ENCODE measurements around the gene DUSP15. TPM values are rescaled to one million over a fixed set of nuclear protein-coding genes. Genes with fewer than 3 reads are reported as not detected.

DUSP15 gene
- total and polyA plus RNA-seq, 2 of the 8 experiments (the other 6 are each of a cell fraction or from before 2014, with no cell fraction given) = 0.91 to 3.2 TPM

DNA sequence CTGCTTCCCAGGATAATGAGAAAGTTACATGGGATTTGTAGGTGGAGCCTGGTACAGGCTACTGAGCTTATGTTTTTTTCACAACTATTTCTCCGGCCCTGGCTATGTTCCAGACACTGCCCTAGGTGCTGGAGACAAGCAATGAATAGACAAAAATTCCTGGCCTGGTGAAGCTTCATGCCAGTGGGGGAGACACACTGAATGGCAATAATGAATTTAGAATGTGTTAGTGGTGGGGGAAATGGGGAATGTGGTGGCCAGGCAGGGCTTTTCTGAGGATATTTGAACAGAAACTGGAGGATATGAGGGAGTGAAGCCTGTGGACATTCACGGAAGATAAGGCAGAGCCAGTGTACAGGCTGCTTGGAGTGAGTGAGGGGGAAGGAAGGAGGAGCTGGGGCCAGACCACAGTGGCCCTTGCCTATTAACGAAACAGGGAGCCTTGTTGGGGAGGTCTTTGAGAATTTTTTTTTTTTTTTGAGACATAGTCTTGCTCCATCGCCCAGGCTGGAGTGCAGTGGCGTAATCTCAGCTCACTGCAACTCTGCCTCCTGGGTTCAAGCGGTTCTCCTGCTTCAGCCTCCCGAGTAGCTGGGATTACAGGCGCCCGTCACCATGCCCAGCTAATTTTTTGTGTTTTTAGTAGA is 31.6 kb downstream of the DUSP15 start (continued):
- TF ChIP-seq JUN (IDR thresholded peaks at IDR 0.05; ENCODE audit: low read depth, low read length) = no peak
- no peak for TF ChIP-seq RNF2 (IDR thresholded peaks at IDR 0.05; ENCODE audit: borderline replicate concordance, low read depth, low read length, missing control alignments, poor library complexity, severe bottlenecking)
- TF ChIP-seq SIX5 (IDR thresholded peaks at IDR 0.05; ENCODE audit: low read depth, low read length) = no peak
- TF ChIP-seq CEBPB (IDR thresholded peaks at IDR 0.05; ENCODE audit: low read depth, low read length) = no peak

Measured in H1 (cell line).